H1 (cell line): ENCODE measurements around the gene B4GAT1. TPM values are rescaled to one million over a fixed set of nuclear protein-coding genes. Genes with fewer than 3 reads are reported as not detected.

Experiments
- CTCF ChIA-PET: fragments of 300-600 bp; sonication (Branson Sonifier 250); formaldehyde crosslinking; loops from one replicate; lab custom pipeline; 2021; ENCODE audit not compliant: partially characterized antibody; lab: Charles Lee
- POLR2A ChIA-PET: fragments of 300-600 bp; sonication (Branson Sonifier 250); formaldehyde crosslinking; loops from one replicate; lab custom pipeline; 2021; ENCODE audit warnings: inconsistent platforms; ENCODE audit not compliant: partially characterized antibody; lab: Charles Lee
- DNase-seq, 2 experiments: peaks; one replicate each; pipeline versions ENCODE4 v3.0.0 to v3.0.0-alpha.2; 2010 to 2022; ENCODE audit warnings: low spot score in 2 of 2, low read depth in 1 of 2, mixed read lengths in 1 of 2
- FAIRE-seq: peaks from 2 replicates; lab custom pipeline; 2011; peaks lifted over from hg19 to GRCh38; lab: Jason Lieb, UNC
- H2AFZ ChIP-seq: 2 replicates; pipeline ENCODE4 v1.8.1; 2012; ENCODE audit warnings: low read length, inconsistent platforms
- H2AK5ac ChIP-seq: 2 replicates; pipeline ENCODE4 v1.6.1; 2013; ENCODE audit warnings: low read depth, low read length
- H2BK120ac ChIP-seq: replicated peaks from 2 replicates; pipeline ENCODE3; 2013; ENCODE audit warnings: low read depth, low read length, inconsistent platforms
- H2BK12ac ChIP-seq: 2 replicates; pipeline ENCODE4 v1.6.1; 2013; ENCODE audit warnings: low read depth, low read length
- H2BK15ac ChIP-seq: 2 replicates; pipeline ENCODE4 v1.6.1; 2013; ENCODE audit warnings: low read length
- H2BK20ac ChIP-seq: 2 replicates; pipeline ENCODE4 v1.6.1; 2013; ENCODE audit warnings: low read length
- H2BK5ac ChIP-seq: 2 replicates; pipeline ENCODE4 v1.6.1; 2013; ENCODE audit warnings: low read depth, low read length
- H3K14ac ChIP-seq: 2 replicates; pipeline ENCODE4 v1.6.1; 2013; ENCODE audit warnings: inconsistent platforms; ENCODE audit not compliant: insufficient read length
- H3K18ac ChIP-seq: 2 replicates; pipeline ENCODE4 v1.6.1; 2013; ENCODE audit warnings: low read length; ENCODE audit errors: extremely low read depth
- H3K23ac ChIP-seq: 2 replicates; pipeline ENCODE4 v1.6.1; 2013; ENCODE audit warnings: inconsistent platforms; ENCODE audit not compliant: insufficient read length
- H3K23me2 ChIP-seq: 2 replicates; pipeline ENCODE4 v1.6.1; 2013; ENCODE audit warnings: low read depth, low read length
- H3K27ac ChIP-seq: 2 replicates; pipeline ENCODE4 v1.6.1; 2011; ENCODE audit warnings: low read depth, low read length, inconsistent platforms
- H3K27me3 ChIP-seq, 4 experiments: replicated peaks in 1 of 4; 1 replicate in 1 of 4; 2 replicates in 3 of 4; pipeline versions ENCODE4 v1.6.1 to v1.8.1; 2011 to 2013; ENCODE audit warnings: low read length in 3 of 4, mild to moderate bottlenecking in 3 of 4, inconsistent platforms in 2 of 4, mixed read lengths in 2 of 4, moderate library complexity in 1 of 4; ENCODE audit not compliant: control insufficient read depth in 3 of 4, insufficient read depth in 3 of 4; ENCODE audit errors: extremely low read depth in 1 of 4
- H3K36me3 ChIP-seq, 4 experiments: 2 replicates each; pipeline versions ENCODE4 v1.6.1 to v1.8.1; 2011 to 2013; ENCODE audit warnings: mild to moderate bottlenecking in 4 of 4, low read length in 3 of 4, moderate library complexity in 2 of 4, control low read depth in 1 of 4, inconsistent platforms in 1 of 4; ENCODE audit not compliant: insufficient read depth in 4 of 4, control insufficient read depth in 2 of 4
- H3K4ac ChIP-seq: replicated peaks from 2 replicates; pipeline ENCODE3; 2013; ENCODE audit warnings: low read length, low read depth, mixed read lengths, inconsistent platforms; ENCODE audit not compliant: insufficient read length
- H3K4me1 ChIP-seq, 4 experiments: replicated peaks in 1 of 4; 1 replicate in 1 of 4; 2 replicates in 3 of 4; pipeline versions ENCODE4 v1.6.1 to v1.8.1; 2011 to 2013; ENCODE audit warnings: low read length in 3 of 4, inconsistent platforms in 2 of 4, mixed read lengths in 1 of 4; ENCODE audit not compliant: insufficient read depth in 4 of 4, control insufficient read depth in 3 of 4
- H3K4me2 ChIP-seq, 2 experiments: 2 replicates each; pipeline versions ENCODE4 v1.6.1 to v1.8.1; 2011 to 2013; ENCODE audit warnings: low read depth in 2 of 2, low read length in 2 of 2, control low read depth in 1 of 2, inconsistent platforms in 1 of 2, mild to moderate bottlenecking in 1 of 2; ENCODE audit not compliant: insufficient read depth in 1 of 2
- H3K4me3 ChIP-seq, 4 experiments: fragments of 200-600, 300-600 bp in 1 of 4; sonication (generic), shearing (Covaris generic), sonication (Bioruptor Twin) in 1 of 4; 2 replicates each; pipeline versions ENCODE4 v1.5.1 to v1.8.1; 2011 to 2016; ENCODE audit warnings: low read length in 4 of 4, low read depth in 3 of 4, control low read depth in 2 of 4, inconsistent platforms in 2 of 4, mild to moderate bottlenecking in 2 of 4, mixed read lengths in 1 of 4, moderate library complexity in 1 of 4; ENCODE audit not compliant: insufficient read depth in 2 of 4; ENCODE audit errors: extremely low read depth in 1 of 4
- H3K56ac ChIP-seq: replicated peaks from 2 replicates; pipeline ENCODE3; 2013; ENCODE audit warnings: low read depth, mild to moderate bottlenecking, mixed read lengths, low read length, inconsistent platforms; ENCODE audit not compliant: insufficient read length
- H3K79me1 ChIP-seq: 2 replicates; pipeline ENCODE4 v1.6.1; 2013; ENCODE audit warnings: low read depth, low read length, control low read depth
- H3K79me2 ChIP-seq, 2 experiments: 2 replicates each; pipeline versions ENCODE4 v1.6.1 to v1.8.1; 2012 to 2013; ENCODE audit warnings: low read length in 2 of 2, mild to moderate bottlenecking in 2 of 2, inconsistent platforms in 1 of 2; ENCODE audit not compliant: insufficient read depth in 2 of 2, control insufficient read depth in 1 of 2
- H3K9ac ChIP-seq, 4 experiments: replicated peaks in 1 of 4; 1 replicate in 1 of 4; 2 replicates in 3 of 4; pipeline versions ENCODE4 v1.6.1 to v1.8.1; 2011 to 2013; ENCODE audit warnings: low read depth in 3 of 4, low read length in 3 of 4, control low read depth in 2 of 4, mild to moderate bottlenecking in 2 of 4, moderate library complexity in 2 of 4, inconsistent platforms in 1 of 4; ENCODE audit errors: extremely low read depth in 1 of 4
- H3K9me3 ChIP-seq, 2 experiments: 2 replicates each; pipeline versions ENCODE4 v1.6.1 to v1.8.1; 2012 to 2013; ENCODE audit warnings: mild to moderate bottlenecking in 2 of 2, moderate library complexity in 2 of 2, control low read depth in 1 of 2, inconsistent platforms in 1 of 2, low read depth in 1 of 2, low read length in 1 of 2, mixed read lengths in 1 of 2; ENCODE audit not compliant: insufficient read depth in 2 of 2
- H4K20me1 ChIP-seq, 2 experiments: replicated peaks in 1 of 2; 2 replicates each; pipeline versions ENCODE3 to v1.8.1; 2011 to 2013; ENCODE audit warnings: inconsistent platforms in 2 of 2, low read length in 2 of 2, mild to moderate bottlenecking in 1 of 2; ENCODE audit not compliant: insufficient read depth in 2 of 2, control insufficient read depth in 1 of 2
- H4K5ac ChIP-seq: 2 replicates; pipeline ENCODE4 v1.6.1; 2013; ENCODE audit warnings: low read length, low read depth, mixed read lengths, inconsistent platforms; ENCODE audit not compliant: insufficient read length
- H4K8ac ChIP-seq: 2 replicates; pipeline ENCODE4 v1.8.0; 2013; ENCODE audit warnings: mild to moderate bottlenecking, moderate library complexity, low read length, inconsistent platforms; ENCODE audit not compliant: insufficient read depth; ENCODE audit errors: extremely low read depth
- H4K91ac ChIP-seq: replicated peaks from 2 replicates; pipeline ENCODE3; 2013; ENCODE audit warnings: low read length, mixed read lengths, inconsistent platforms; ENCODE audit not compliant: insufficient read length
- CHD1 ChIP-seq: IDR thresholded peaks from 2 replicates; pipeline ENCODE4 v1.6.1; 2012; ENCODE audit warnings: low read depth, low read length, improper control_type of control experiment
- CHD2 ChIP-seq: IDR thresholded peaks from 2 replicates; pipeline ENCODE4 v1.6.1; 2012; ENCODE audit warnings: low read length, improper control_type of control experiment
- CTCF ChIP-seq, 3 experiments: IDR thresholded peaks; 1 replicate in 2 of 3; 2 replicates in 1 of 3; pipeline versions ENCODE4 v1.5.1 to v1.6.1; 2011; ENCODE audit warnings: low read length in 3 of 3, mild to moderate bottlenecking in 3 of 3, inconsistent platforms in 2 of 3, low read depth in 1 of 3, moderate library complexity in 1 of 3; ENCODE audit not compliant: insufficient read depth in 1 of 3; ENCODE audit errors: control extremely low read depth in 1 of 3
- EGR1 ChIP-seq: IDR thresholded peaks from 2 replicates; pipeline ENCODE4 v1.6.1; 2011; ENCODE audit warnings: low read depth, low read length, borderline replicate concordance
- FOSL1 ChIP-seq: IDR thresholded peaks from 2 replicates; pipeline ENCODE4 v1.6.1; 2011; ENCODE audit warnings: mild to moderate bottlenecking, low read depth, low read length, moderate library complexity; ENCODE audit not compliant: insufficient read depth
- JUN ChIP-seq: IDR thresholded peaks from 2 replicates; pipeline ENCODE4 v1.6.1; 2011; ENCODE audit warnings: low read depth, mild to moderate bottlenecking, improper control_type of control experiment, low read length
- NRF1 ChIP-seq: IDR thresholded peaks from 2 replicates; pipeline ENCODE4 v1.6.1; 2011; ENCODE audit warnings: mild to moderate bottlenecking, low read depth, low read length, improper control_type of control experiment
- RXRA ChIP-seq: IDR thresholded peaks from 2 replicates; pipeline ENCODE4 v1.6.1; 2011; ENCODE audit warnings: low read depth, mild to moderate bottlenecking, low read length, moderate library complexity; ENCODE audit not compliant: insufficient read depth
- SIRT6 ChIP-seq: IDR thresholded peaks from one replicate; pipeline ENCODE4 v1.7.1; 2012; ENCODE audit warnings: low read length, inconsistent platforms
- TAF1 ChIP-seq: IDR thresholded peaks from 2 replicates; pipeline ENCODE4 v1.6.1; 2011; ENCODE audit warnings: mild to moderate bottlenecking, low read depth, low read length
- TEAD4 ChIP-seq: IDR thresholded peaks from 2 replicates; pipeline ENCODE4 v1.6.1; 2012; ENCODE audit warnings: low read depth, low read length, inconsistent platforms, mixed read lengths
- ZNF274 ChIP-seq: IDR thresholded peaks from 2 replicates; pipeline ENCODE4 v1.7.0; 2012; ENCODE audit warnings: low read length, borderline replicate concordance; ENCODE audit errors: extremely low read depth
- whole genome bisulfite sequencing, 2 experiments: shearing (Covaris generic) in 1 of 2; methylation state at CpG; one replicate each; pipeline versions ENCODE4 v1.1.6 to v1.1.7; 2013 to 2015; ENCODE audit warnings: low lambda C conversion rate in 2 of 2, mixed read lengths in 2 of 2, inconsistent platforms in 1 of 2, low coverage in 1 of 2, missing lambda C conversion rate in 1 of 2; ENCODE audit not compliant: insufficient replicate concordance in 2 of 2, insufficient coverage in 1 of 2, insufficient read length in 1 of 2; ENCODE audit errors: extremely low coverage in 1 of 2, missing lambda C conversion rate in 1 of 2; 5-methylcytosine and 5-hydroxymethylcytosine counted together
- polyA plus RNA-seq, 7 experiments: library from polyadenylated mRNA; depleted of rRNA in 3 of 7; stranded (reverse) in 5 of 7; unstranded in 2 of 7; fragments of >200 nt in 5 of 7; fragments of 200-250 nt in 2 of 7; gene quantifications; 1 replicate in 5 of 7; 2 replicates in 1 of 7; 4 replicates in 1 of 7; pipeline versions ENCODE4 v1.2.1 to v1.2.3, GENCODE V29; 2011 to 2013; ENCODE audit warnings: missing spikeins in 2 of 7, mixed read lengths in 2 of 7
- total RNA-seq: library from RNA; stranded (reverse); fragmentation: NEBNext Ultra II Directional; extraction: Animal tissue kit (Norgen Biotek cat#: 25700); gene quantifications from 2 replicates; pipeline ENCODE4 v1.2.1, GENCODE V29; 2021

B4GAT1 gene
- total and polyA plus RNA-seq, 2 of the 8 experiments (the other 6 are each of a cell fraction or from before 2014, with no cell fraction given): 22.2 to 27.8 TPM

- H3K4me2 ChIP-seq: peak overlapping the region in 1 of 2 experiments; percentile 86; a peak in 1 of 4 replicates
- H4K20me1 ChIP-seq: peaks cover 7 to 19% of the 10 kb centered on the region in 2 experiments
- WGBS, 2 experiments: 89% methylated on average over 5 of the region's 5 CpGs; no CpG with 5 or more reads in 1 of the 2 experiments
- no peak overlapping the region for H3K4ac ChIP-seq
- no peak overlapping the region for H2BK120ac ChIP-seq
- H4K5ac ChIP-seq: no peak overlapping the region
- CTCF ChIA-PET: interaction anchor here (1.2 to 7.1 kb wide), 5 partner anchors 9 to 66 kb away, joined by 3 to 51 read pairs (median 7); partner anchors contain the start of gene MRPL11
- FAIRE-seq (no peak), DNase-seq (no peak)
- H4K91ac ChIP-seq: no peak overlapping the region
- POLR2A ChIA-PET: interaction anchor here (1.6 to 28.0 kb wide), 2 partner anchors 11 to 22 kb away, joined by 5 to 487 read pairs; partner anchors contain the start of genes B4GAT1 and BRMS1
- H2BK5ac ChIP-seq: no peak overlapping the region
- H3K36me3 ChIP-seq: peaks cover 2 to 17% (median 11%) of the 10 kb centered on the region in 4 experiments; a peak in 6 of 8 replicates
- peaks cover 7% of the 10 kb centered on the region; the same call in 1 of the 2 replicates for H3K23me2 ChIP-seq
- H3K9me3 ChIP-seq: no peaks in the 10 kb centered on the region
- peaks cover 9% of the 10 kb centered on the region; the same call in 1 of the 2 replicates for H3K79me1 ChIP-seq
- no peaks in the 10 kb centered on the region for H3K27me3 ChIP-seq
- H2AK5ac ChIP-seq: no peak overlapping the region
- H3K56ac ChIP-seq: no peak overlapping the region
- H3K4me1 ChIP-seq: peaks cover 0 to 8% (median 7%) of the 10 kb centered on the region in 4 experiments; a peak in 6 of 7 replicates
- no peak overlapping the region for H2AFZ ChIP-seq
- no peak overlapping the region for H4K8ac ChIP-seq
- H3K9ac ChIP-seq: no peak overlapping the region
- no peak overlapping the region for H3K4me3 ChIP-seq
- H3K27ac ChIP-seq: no peak overlapping the region
- H2BK12ac ChIP-seq: no peak overlapping the region
- peaks cover 0 to 16% of the 10 kb centered on the region in 2 experiments; a peak in 2 of 4 replicates for H3K79me2 ChIP-seq
- peak overlapping the region; percentile 7; the same call in 1 of the 2 replicates for H2BK15ac ChIP-seq
- no peak overlapping the region for H3K18ac ChIP-seq
- H3K23ac ChIP-seq: no peak overlapping the region
- H3K14ac ChIP-seq: no peak overlapping the region
- peak overlapping the region; percentile 53; the same call in 1 of the 2 replicates for H2BK20ac ChIP-seq
- no peak for TF ChIP-seq RXRA
- TF ChIP-seq CHD1: no peak
- no peak for TF ChIP-seq JUN
- TF ChIP-seq SIRT6: no peak
- no peak for TF ChIP-seq EGR1
- no peak for TF ChIP-seq CTCF (IDR thresholded peaks at IDR 0.05; ENCODE audit: control extremely low read depth in 1 of 3, insufficient read depth in 1 of 3, low read depth in 1 of 3, low read length in 3 of 3)
- TF ChIP-seq NRF1: no peak
- TF ChIP-seq FOSL1: no peak
- TF ChIP-seq TAF1: no peak
- no peak for TF ChIP-seq TEAD4
- TF ChIP-seq CHD2: no peak
- TF ChIP-seq ZNF274: no peak
Observed at GRCh38 chr11:66373265-66373664, 25.8 kb upstream of the B4GAT1 start.
